Spleen (tissue), 7 donors: Measurements from ENCODE around the gene RPRD1B.

ENCODE experiments used
- POLR2A ChIP-seq, 3 donors: fragments of 450-650 bp; IDR thresholded peaks; one replicate each; pipeline ENCODE4 v1.5.1; 2017; ENCODE audit warnings: antibody characterized with exemption in 3 of 3, mild to moderate bottlenecking in 1 of 3
- POLR2AphosphoS5 ChIP-seq, 3 donors: sonication (generic); formaldehyde crosslinking; IDR thresholded peaks; one replicate each; pipeline ENCODE4 v1.5.1; 2017; ENCODE audit warnings: antibody characterized with exemption in 3 of 3
- TF ChIP-seq, protein P1 (sequence below), 11 experiments: fragments of 200-600 bp in 7 of 11; fragments of 450-650 bp in 4 of 11; sonication (generic) in 4 of 11; IDR thresholded peaks in 8 of 11; conservative IDR thresholded peaks in 3 of 11; 1 replicate in 7 of 11; 2 replicates in 4 of 11; pipeline versions ENCODE4 v1.4.0 to v1.8.0; 2016 to 2021; ENCODE audit warnings: antibody characterized with exemption in 11 of 11, inconsistent platforms in 4 of 11, mild to moderate bottlenecking in 1 of 11
- donor health status: DM: no; HTN: no; CAD: no; lungs with moderate emphysema.
- donor health status: DM: no; HTN: no; CAD: no.
- donor health status: DM: no; HTN: no; CAD: no.

DNA sequence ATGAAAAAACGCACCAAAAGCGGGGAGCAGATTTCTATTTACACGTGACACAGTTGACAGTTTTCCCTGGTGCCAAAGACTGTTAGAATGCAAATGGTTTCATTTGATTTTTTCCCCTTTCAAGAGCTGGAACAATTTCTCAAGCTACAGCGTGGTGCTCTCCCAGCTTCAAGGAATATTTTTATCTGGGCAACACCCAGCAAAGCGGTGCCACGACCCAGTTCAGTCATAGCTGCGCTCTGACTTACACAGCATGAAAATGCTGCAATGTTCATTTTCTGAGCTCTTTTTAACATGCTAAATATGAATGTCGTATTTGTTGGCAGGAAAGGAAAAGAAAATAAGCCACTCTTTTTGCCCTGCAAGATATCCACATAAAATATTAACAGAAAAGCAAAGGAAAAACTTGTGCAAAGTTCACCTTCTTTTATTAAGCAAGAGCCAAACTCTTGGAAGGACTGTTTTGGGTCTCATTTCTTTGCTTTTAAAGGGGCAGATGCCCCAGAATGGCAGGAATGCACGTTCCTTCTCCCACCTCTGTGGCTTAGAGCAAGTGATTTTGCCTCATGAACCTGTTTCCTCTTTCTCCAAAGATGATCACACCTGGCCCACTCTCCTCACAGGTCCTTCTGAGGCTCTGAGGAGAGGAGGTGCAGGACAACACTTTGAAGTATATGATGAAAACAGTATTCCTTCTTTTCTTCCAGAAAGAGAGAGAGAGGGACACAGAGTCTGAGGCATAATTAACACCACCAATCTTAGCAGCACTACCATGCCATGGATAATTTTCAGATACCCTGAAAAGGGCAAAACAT is 47.3 kb upstream of the RPRD1B start:
- TF ChIP-seq, protein P1, sequence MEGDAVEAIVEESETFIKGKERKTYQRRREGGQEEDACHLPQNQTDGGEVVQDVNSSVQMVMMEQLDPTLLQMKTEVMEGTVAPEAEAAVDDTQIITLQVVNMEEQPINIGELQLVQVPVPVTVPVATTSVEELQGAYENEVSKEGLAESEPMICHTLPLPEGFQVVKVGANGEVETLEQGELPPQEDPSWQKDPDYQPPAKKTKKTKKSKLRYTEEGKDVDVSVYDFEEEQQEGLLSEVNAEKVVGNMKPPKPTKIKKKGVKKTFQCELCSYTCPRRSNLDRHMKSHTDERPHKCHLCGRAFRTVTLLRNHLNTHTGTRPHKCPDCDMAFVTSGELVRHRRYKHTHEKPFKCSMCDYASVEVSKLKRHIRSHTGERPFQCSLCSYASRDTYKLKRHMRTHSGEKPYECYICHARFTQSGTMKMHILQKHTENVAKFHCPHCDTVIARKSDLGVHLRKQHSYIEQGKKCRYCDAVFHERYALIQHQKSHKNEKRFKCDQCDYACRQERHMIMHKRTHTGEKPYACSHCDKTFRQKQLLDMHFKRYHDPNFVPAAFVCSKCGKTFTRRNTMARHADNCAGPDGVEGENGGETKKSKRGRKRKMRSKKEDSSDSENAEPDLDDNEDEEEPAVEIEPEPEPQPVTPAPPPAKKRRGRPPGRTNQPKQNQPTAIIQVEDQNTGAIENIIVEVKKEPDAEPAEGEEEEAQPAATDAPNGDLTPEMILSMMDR (IDR thresholded peaks at IDR 0.05 in 8 of 11, conservative IDR thresholded peaks at IDR 0.05 in 3 of 11): no peak
- TF ChIP-seq POLR2A (IDR thresholded peaks at IDR 0.05) (no peak), POLR2AphosphoS5 (IDR thresholded peaks at IDR 0.05) (no peak)
